CD4-positive, alpha-beta T cell treated with Interleukin-15 for 1 hour (primary cell): ENCODE measurements around the gene PGAM4.
"Not testable (repeated sequence)": the region's sequence is repeated elsewhere in the genome, so short reads cannot be mapped to it uniquely, and the experiment has no call there.

Experiments used
- DNase-seq: peaks from one replicate; pipeline ENCODE4 v3.0.0-alpha.2; 2020

The PGAM4 gene

GRCh38 chrX:77924320-77924859, 45.0 kb downstream of the PGAM4 start:
- no peak for DNase-seq

GRCh38 chrX:77922787-77923186, 46.7 kb downstream of the PGAM4 start:
- no peak for DNase-seq

- DNase-seq = not testable (repeated sequence)
Observed at GRCh38 chrX:77919370-77919769, 50.1 kb downstream of the PGAM4 start.

GRCh38 chrX:77918568-77918967, 50.9 kb downstream of the PGAM4 start:
- no peak for DNase-seq
